GM12878 (cell line): ENCODE measurements around the gene ECEL1. TPM values are rescaled to one million over a fixed set of nuclear protein-coding genes. Genes with fewer than 3 reads are reported as not detected.
A peak's percentile ranks its signal among the peaks of the same experiment; 100 is the strongest.

Experiments
- ATAC-seq: fragments of 200-7000 bp; cut with Tn5 transposase; 3 replicates; pipeline ENCODE4 v1.9.1; 2020; ENCODE audit warnings: mild to moderate bottlenecking, moderate library complexity
- BruUV-seq: library from RNA; stranded (reverse); fragments of 400-500 nt; replicated peaks from 2 replicates; lab custom pipeline; 2021; lab: Mats Ljungman, UMichigan
- CTCF ChIA-PET: fragments of 300-600 bp; sonication (Branson Sonifier 250); formaldehyde crosslinking; extraction: SDS; loops from one replicate; lab custom pipeline; 2021; ENCODE audit warnings: inconsistent platforms; lab: Yijun Ruan, JAX
- POLR2A ChIA-PET: fragments of 350-600 bp; formaldehyde crosslinking; extraction: SDS; loops from one replicate; lab custom pipeline; 2021; ENCODE audit warnings: inconsistent platforms; lab: Charles Lee
- RAD21 ChIA-PET: fragments of 300-600 bp; sonication (Branson Sonifier 250); formaldehyde crosslinking; loops from one replicate; lab custom pipeline; 2023; ENCODE audit warnings: antibody characterized with exemption; ENCODE audit not compliant: unreplicated experiment; lab: Charles Lee
- SMC1A ChIA-PET: fragments of 300-600 bp; sonication (Branson Sonifier 250); formaldehyde crosslinking; loops from one replicate; lab custom pipeline; 2023; ENCODE audit not compliant: unreplicated experiment, uncharacterized antibody; lab: Charles Lee
- DNase-seq: peaks from one replicate; pipeline ENCODE4 v3.0.0-alpha.2; 2011; ENCODE audit warnings: low read depth, low spot score
- FAIRE-seq: peaks from 3 replicates; lab custom pipeline; 2011; peaks lifted over from hg19 to GRCh38; lab: Jason Lieb, UNC
- H2AFZ ChIP-seq: 2 replicates; pipeline ENCODE4 v1.6.0; 2011; ENCODE audit warnings: low read depth, low read length, control low read depth; ENCODE audit not compliant: control insufficient read depth
- H3K27ac ChIP-seq: 2 replicates; pipeline ENCODE4 v1.5.1; 2011; ENCODE audit warnings: control low read depth; ENCODE audit not compliant: control insufficient read depth, insufficient read depth
- H3K27me3 ChIP-seq, 2 experiments: replicated peaks in 1 of 2; 2 replicates each; pipeline versions ENCODE4 v1.6.0 to v1.6.1; 2011; ENCODE audit warnings: low read length in 1 of 2; ENCODE audit not compliant: control insufficient read depth in 2 of 2, insufficient read depth in 2 of 2
- H3K36me3 ChIP-seq, 2 experiments: 2 replicates each; pipeline ENCODE4 v1.5.1; 2011; ENCODE audit warnings: low read length in 1 of 2; ENCODE audit not compliant: control insufficient read depth in 2 of 2, insufficient read depth in 2 of 2
- H3K4me1 ChIP-seq: 2 replicates; pipeline ENCODE4 v1.6.1; 2011; ENCODE audit warnings: mild to moderate bottlenecking, low read length, moderate library complexity, mixed read lengths; ENCODE audit not compliant: control insufficient read depth, insufficient read depth
- H3K4me2 ChIP-seq: 2 replicates; pipeline ENCODE4 v1.6.0; 2011; ENCODE audit warnings: control low read depth; ENCODE audit not compliant: control insufficient read depth, insufficient read depth
- H3K4me3 ChIP-seq: fragments of 200-600 bp; sonication (generic); 2 replicates; pipeline ENCODE4 v1.5.1; 2016
- H3K79me2 ChIP-seq: 2 replicates; pipeline ENCODE4 v1.6.0; 2011; ENCODE audit warnings: low read length; ENCODE audit not compliant: control insufficient read depth, insufficient read depth
- H3K9ac ChIP-seq: 2 replicates; pipeline ENCODE4 v1.8.0; 2011; ENCODE audit warnings: low read length, control low read depth, mixed read lengths; ENCODE audit not compliant: control insufficient read depth, insufficient read depth
- H3K9me3 ChIP-seq: replicated peaks from 3 replicates; pipeline ENCODE4 v1.5.1; 2011; ENCODE audit warnings: mild to moderate bottlenecking, low read length; ENCODE audit not compliant: control insufficient read depth, insufficient read depth
- H4K20me1 ChIP-seq: 2 replicates; pipeline ENCODE4 v1.6.0; 2011; ENCODE audit not compliant: control insufficient read depth, insufficient read depth
- ATF7 ChIP-seq: fragments of 450-650 bp; IDR thresholded peaks from 2 replicates; pipeline ENCODE4 v1.6.1; 2016; ENCODE audit warnings: low read depth, mild to moderate bottlenecking
- BHLHE40 ChIP-seq, 2 experiments: fragments of 450-650 bp in 1 of 2; IDR thresholded peaks; 2 replicates each; pipeline ENCODE4 v1.6.1; 2011 to 2017; ENCODE audit warnings: low read depth in 2 of 2, borderline replicate concordance in 1 of 2, improper control_type of control experiment in 1 of 2, low read length in 1 of 2, mild to moderate bottlenecking in 1 of 2
- MTA2 ChIP-seq: fragments of 450-650 bp; IDR thresholded peaks from 2 replicates; pipeline ENCODE4 v1.6.1; 2016; ENCODE audit warnings: low read depth, mild to moderate bottlenecking, moderate library complexity
- MYC ChIP-seq: IDR thresholded peaks from 2 replicates; pipeline ENCODE4 v1.6.1; 2011; ENCODE audit warnings: mild to moderate bottlenecking, low read length, moderate library complexity, inconsistent platforms; ENCODE audit not compliant: insufficient read depth, insufficient replicate concordance, insufficient read length, severe bottlenecking
- TCF12 ChIP-seq: IDR thresholded peaks from 2 replicates; pipeline ENCODE4 v1.6.1; 2011; ENCODE audit warnings: low read depth, mild to moderate bottlenecking, low read length
- ZBED1 ChIP-seq: IDR thresholded peaks from 2 replicates; pipeline ENCODE4 v1.6.1; 2016; ENCODE audit warnings: borderline replicate concordance
- ZNF217 ChIP-seq: fragments of 450-650 bp; IDR thresholded peaks from 2 replicates; pipeline ENCODE4 v1.6.1; 2017; ENCODE audit warnings: antibody characterized with exemption, mild to moderate bottlenecking
- WGBS: methylation state at CpG from one replicate; pipeline ENCODE4 v1.1.6; 2016; ENCODE audit warnings: low lambda C conversion rate; ENCODE audit not compliant: insufficient replicate concordance, insufficient coverage; ENCODE audit errors: missing lambda C conversion rate; 5-methylcytosine and 5-hydroxymethylcytosine counted together
- in situ Hi-C: fragments of 300-500 bp; cut with MboI; formaldehyde crosslinking; loops from 9 replicates; pipeline ENCODE4 v1.14.3; 2018; ENCODE audit warnings: mixed read lengths
- intact Hi-C: fragments of 100-400 bp; cut with micrococcal nuclease; formaldehyde crosslinking; loops from one replicate; pipeline ENCODE4 v1.14.2; 2022; ENCODE audit not compliant: unreplicated experiment
- polyA plus RNA-seq, 11 experiments: library from polyadenylated mRNA; depleted of rRNA in 4 of 11; unstranded in 6 of 11; stranded (reverse) in 5 of 11; fragments of >200 nt; fragmentation: Nextera tagmentation in 4 of 11; fragmentation: Illumina TruSeq in 1 of 11; extraction: Ambion mirVana in 4 of 11; extraction: Trizol in 1 of 11; gene quantifications; 1 replicate in 1 of 11; 2 replicates in 10 of 11; pipeline versions ENCODE4 v1.2.1 to v1.2.3, GENCODE V29; 2011 to 2016; ENCODE audit warnings: inconsistent platforms in 2 of 11, missing spikeins in 2 of 11, low read depth in 1 of 11
- total RNA-seq, 4 experiments: library from RNA; depleted of rRNA in 3 of 4; stranded (reverse); fragments of >200 nt in 3 of 4; fragmentation: Illumina TruSeq in 1 of 4; extraction: Trizol in 1 of 4; gene quantifications; 2 replicates each; pipeline versions ENCODE4 v1.2.1 to v1.2.3, GENCODE V29; 2013 to 2021
- TF ChIP-seq, protein P1 (sequence below): IDR thresholded peaks from 2 replicates; pipeline ENCODE4 v1.6.1; 2012; ENCODE audit warnings: improper control_type of control experiment, low read depth, low read length; ENCODE audit not compliant: insufficient replicate concordance

ECEL1 gene
- total and polyA plus RNA-seq, 10 of the 15 experiments (the other 5 are each of a cell fraction or from before 2014, with no cell fraction given) = not detected

DNA sequence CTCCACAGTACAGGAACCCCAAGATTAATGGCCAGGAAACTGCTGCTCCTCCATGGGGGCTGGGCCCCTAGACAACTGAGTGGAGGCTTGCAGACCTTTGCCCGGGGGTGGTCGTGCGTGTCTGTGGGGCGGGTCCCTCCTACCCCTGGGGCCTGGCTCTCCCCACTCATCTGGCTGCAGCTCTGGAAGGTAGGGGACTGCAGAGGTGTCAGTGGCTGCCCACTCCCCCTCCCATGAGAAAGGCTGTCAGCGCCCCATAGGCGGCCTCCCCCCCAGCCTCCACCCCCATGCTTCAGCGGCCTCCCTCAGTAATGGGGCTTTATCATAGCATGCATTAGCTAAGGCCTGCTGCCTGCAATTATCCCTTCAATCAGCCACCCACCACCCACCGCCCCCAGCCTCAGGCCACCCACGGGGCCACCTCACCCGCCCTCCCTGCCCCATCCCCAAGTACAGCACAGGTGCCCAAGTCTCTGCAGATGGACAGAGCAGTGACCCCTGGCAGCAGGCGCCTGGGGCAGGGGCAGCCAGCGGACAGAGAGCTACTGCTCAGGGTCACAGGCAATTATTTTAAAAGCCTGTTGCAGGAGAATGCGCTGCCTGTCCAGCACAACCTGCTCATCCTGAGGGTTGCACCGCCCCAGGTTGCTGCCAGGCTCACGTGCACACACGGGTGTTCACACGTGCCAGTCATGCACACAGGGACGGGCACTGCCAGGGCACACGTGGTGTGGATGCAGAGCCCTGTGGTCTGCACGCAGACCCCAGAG is 9.1 kb upstream of the ECEL1 start:
- Histone ChIP-seq H3K9ac (no peak overlapping the region), H3K9me3 (no peaks in the 10 kb centered on the region), H3K36me3 (no peaks in the 10 kb centered on the region), H3K27me3 (peaks cover 0 to 6% of the 10 kb centered on the region in 2 experiments; a peak in 3 of 4 replicates), H3K27ac (no peak overlapping the region), H3K79me2 (no peaks in the 10 kb centered on the region), H3K4me3 (no peak overlapping the region), H4K20me1 (no peaks in the 10 kb centered on the region), H3K4me2 (no peak overlapping the region), H3K4me1 (no peaks in the 10 kb centered on the region), H2AFZ (no peak overlapping the region)
- no peak for ATAC-seq
- no peak for DNase-seq
- no TSS peak for BruUV-seq
- ChIA-PET CTCF (no interaction called here), POLR2A (no interaction called here), SMC1A (no interaction called here), RAD21 (no interaction called here)
- FAIRE-seq = no peak
- intact Hi-C loops (no loop called here), in situ Hi-C loops (no loop called here)
- TF ChIP-seq ZNF217 (no peak), BHLHE40 (IDR thresholded peaks at IDR 0.05; ENCODE audit: borderline replicate concordance in 1 of 2, low read depth in 2 of 2, low read length in 1 of 2) (0 out of 4 replicates have a peak, but pooled peaks of 1 of the 2 experiments have one; percentile 11), ZBED1 (no peak), ATF7 (no peak), MTA2 (no peak), TCF12 (no peak), MYC (no peak)
- TF ChIP-seq, protein P1, sequence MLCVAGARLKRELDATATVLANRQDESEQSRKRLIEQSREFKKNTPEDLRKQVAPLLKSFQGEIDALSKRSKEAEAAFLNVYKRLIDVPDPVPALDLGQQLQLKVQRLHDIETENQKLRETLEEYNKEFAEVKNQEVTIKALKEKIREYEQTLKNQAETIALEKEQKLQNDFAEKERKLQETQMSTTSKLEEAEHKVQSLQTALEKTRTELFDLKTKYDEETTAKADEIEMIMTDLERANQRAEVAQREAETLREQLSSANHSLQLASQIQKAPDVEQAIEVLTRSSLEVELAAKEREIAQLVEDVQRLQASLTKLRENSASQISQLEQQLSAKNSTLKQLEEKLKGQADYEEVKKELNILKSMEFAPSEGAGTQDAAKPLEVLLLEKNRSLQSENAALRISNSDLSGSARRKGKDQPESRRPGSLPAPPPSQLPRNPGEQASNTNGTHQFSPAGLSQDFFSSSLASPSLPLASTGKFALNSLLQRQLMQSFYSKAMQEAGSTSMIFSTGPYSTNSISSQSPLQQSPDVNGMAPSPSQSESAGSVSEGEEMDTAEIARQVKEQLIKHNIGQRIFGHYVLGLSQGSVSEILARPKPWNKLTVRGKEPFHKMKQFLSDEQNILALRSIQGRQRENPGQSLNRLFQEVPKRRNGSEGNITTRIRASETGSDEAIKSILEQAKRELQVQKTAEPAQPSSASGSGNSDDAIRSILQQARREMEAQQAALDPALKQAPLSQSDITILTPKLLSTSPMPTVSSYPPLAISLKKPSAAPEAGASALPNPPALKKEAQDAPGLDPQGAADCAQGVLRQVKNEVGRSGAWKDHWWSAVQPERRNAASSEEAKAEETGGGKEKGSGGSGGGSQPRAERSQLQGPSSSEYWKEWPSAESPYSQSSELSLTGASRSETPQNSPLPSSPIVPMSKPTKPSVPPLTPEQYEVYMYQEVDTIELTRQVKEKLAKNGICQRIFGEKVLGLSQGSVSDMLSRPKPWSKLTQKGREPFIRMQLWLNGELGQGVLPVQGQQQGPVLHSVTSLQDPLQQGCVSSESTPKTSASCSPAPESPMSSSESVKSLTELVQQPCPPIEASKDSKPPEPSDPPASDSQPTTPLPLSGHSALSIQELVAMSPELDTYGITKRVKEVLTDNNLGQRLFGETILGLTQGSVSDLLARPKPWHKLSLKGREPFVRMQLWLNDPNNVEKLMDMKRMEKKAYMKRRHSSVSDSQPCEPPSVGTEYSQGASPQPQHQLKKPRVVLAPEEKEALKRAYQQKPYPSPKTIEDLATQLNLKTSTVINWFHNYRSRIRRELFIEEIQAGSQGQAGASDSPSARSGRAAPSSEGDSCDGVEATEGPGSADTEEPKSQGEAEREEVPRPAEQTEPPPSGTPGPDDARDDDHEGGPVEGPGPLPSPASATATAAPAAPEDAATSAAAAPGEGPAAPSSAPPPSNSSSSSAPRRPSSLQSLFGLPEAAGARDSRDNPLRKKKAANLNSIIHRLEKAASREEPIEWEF = no peak
- WGBS = 25% methylated on average over 20 of the region's 20 CpGs
